Activated naive CD4-positive, alpha-beta T cell treated with anti-CD3 and anti-CD28 coated beads for 36 hours (primary cell): Measurements from ENCODE around the gene KDM4B. TPM values are rescaled to one million over a fixed set of nuclear protein-coding genes. Genes with fewer than 3 reads are reported as not detected.

ENCODE experiments used
- CTCF ChIA-PET: fragments of 350-600 bp; sonication (Branson Sonifier 250); formaldehyde crosslinking; loops from one replicate; lab custom pipeline; 2021; ENCODE audit warnings: antibody characterized with exemption; lab: Charles Lee
- DNase-seq: peaks from one replicate; pipeline ENCODE4 v3.0.0-alpha.2; 2020
- H3K27ac Mint-ChIP-seq: one replicate; pipeline ENCODE4 v1.8.0; 2021; ENCODE audit warnings: mild to moderate bottlenecking, mixed read lengths
- H3K27me3 Mint-ChIP-seq: one replicate; pipeline ENCODE4 v1.8.0; 2021; ENCODE audit warnings: low read depth, mixed read lengths
- H3K36me3 Mint-ChIP-seq: one replicate; pipeline ENCODE4 v1.8.0; 2021; ENCODE audit warnings: low read depth, mixed read lengths
- H3K4me1 Mint-ChIP-seq: one replicate; pipeline ENCODE4 v1.8.0; 2021; ENCODE audit warnings: low read depth, mixed read lengths
- H3K4me3 Mint-ChIP-seq: one replicate; pipeline ENCODE4 v1.8.0; 2021; ENCODE audit warnings: mild to moderate bottlenecking, moderate library complexity, mixed read lengths
- H3K9me3 Mint-ChIP-seq: one replicate; pipeline ENCODE4 v1.8.0; 2021; ENCODE audit warnings: mixed read lengths
- intact Hi-C: fragments of 100-400 bp; cut with micrococcal nuclease; formaldehyde crosslinking; loops from one replicate; pipeline ENCODE4 v1.15.1; 2023
- total RNA-seq, 2 experiments: library from RNA; stranded (reverse); gene quantifications; one replicate each; pipeline ENCODE4 v1.2.3, GENCODE V29; 2021

KDM4B gene
- total RNA-seq, 2 experiments from 2014 or later: 10.5 to 12.7 TPM

DNA sequence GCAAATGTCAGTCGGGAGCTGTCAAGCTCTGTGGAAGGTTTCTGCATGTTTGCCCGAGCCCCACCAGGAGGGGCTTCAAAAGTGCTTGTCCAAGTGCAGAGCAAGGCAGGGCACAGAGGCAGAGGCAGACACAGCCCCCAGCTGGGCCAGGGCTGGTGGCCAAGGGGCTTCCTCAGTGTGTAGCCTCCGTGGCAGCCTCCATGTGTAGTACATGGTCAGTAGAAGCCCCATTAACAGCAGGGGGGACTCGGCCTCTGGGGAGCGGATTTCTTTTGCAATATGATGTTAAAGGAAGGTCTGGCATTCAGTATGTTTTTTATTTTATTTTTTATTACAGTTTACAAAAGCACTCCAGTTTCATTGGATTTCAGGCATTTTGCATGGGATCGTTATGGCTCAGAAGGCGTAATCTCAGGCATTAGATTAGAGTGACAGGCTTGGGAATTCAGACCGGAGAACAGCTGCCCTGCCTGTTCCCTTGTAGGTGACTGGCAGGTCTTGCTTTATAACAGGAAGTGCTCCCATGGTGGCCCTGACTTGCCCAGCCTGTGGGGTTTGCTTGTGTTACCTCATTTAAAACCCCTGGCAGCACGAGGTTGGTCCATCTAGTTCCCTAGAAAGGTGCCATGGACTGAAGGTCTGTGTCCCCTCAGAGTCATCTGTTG is 129.2 kb downstream of the KDM4B start:
- no peak overlapping the region for H3K4me3 Mint-ChIP-seq

DNA sequence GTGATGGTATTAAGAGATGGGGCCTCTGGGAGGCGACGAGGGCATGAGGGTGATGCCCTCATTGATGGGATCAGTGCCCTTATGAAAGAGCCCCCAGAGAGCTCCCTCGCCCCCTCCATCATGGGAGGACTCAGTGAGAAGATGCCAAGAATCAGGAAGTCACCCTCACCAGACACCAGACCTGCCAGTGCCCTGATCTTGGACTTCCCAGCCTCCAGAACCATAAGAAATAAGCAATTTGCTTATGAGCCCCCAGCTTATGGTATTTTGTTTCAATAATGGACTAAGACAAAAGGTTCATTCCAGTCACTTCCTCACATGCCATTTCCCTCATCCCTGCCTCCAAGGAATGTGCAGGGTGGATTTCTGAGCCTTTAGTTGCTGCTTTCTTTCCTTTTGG is 129.7 kb downstream of the KDM4B start:
- peaks cover 26% of the 10 kb centered on the region for H3K9me3 Mint-ChIP-seq
- H3K4me1 Mint-ChIP-seq: no peaks in the 10 kb centered on the region
- no peak overlapping the region for H3K4me3 Mint-ChIP-seq
- no peaks in the 10 kb centered on the region for H3K27me3 Mint-ChIP-seq
- no peak overlapping the region for H3K27ac Mint-ChIP-seq
- intact Hi-C loops: no loop called here
- DNase-seq: no peak
- CTCF ChIA-PET: no interaction called here
- peaks cover 39% of the 10 kb centered on the region for H3K36me3 Mint-ChIP-seq

More for the DNA sequence above, 129.2 kb downstream of the KDM4B start:
- CTCF ChIA-PET: no interaction called here
- no peak for DNase-seq
- H3K36me3 Mint-ChIP-seq: peaks cover 39% of the 10 kb centered on the region
- no peaks in the 10 kb centered on the region for H3K4me1 Mint-ChIP-seq
- peaks cover 26% of the 10 kb centered on the region for H3K9me3 Mint-ChIP-seq
- H3K27me3 Mint-ChIP-seq: no peaks in the 10 kb centered on the region
- intact Hi-C loops: no loop called here
- H3K27ac Mint-ChIP-seq: no peak overlapping the region

DNA sequence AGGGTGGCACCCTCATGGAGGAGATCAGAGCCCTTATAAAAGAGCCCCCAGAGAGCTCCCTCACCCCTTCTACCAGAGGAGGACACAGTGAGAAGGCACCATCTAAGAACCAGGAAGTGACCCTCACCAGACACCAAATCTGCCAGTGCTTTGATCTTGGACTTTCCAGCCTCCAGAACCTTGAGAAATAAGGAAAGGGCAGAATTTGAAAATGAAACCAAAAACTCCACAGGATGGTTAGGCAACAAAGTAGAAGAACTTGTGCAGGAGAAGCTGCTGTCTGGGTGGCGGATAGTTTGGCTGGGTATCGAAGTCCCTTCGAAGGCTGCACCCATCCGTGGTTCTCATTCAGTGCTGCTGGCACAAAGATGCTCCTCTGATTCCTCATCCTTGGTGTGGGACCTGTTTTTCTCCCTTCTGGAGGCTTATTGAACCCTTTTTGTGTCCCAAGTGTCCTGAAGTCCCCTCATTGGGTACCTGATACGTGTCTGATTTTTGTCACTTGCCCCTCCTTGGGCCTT is 130.8 kb downstream of the KDM4B start:
- intact Hi-C loops: no loop called here
- DNase-seq: no peak
- Mint-ChIP-seq H3K4me1 (no peaks in the 10 kb centered on the region), H3K27me3 (no peaks in the 10 kb centered on the region), H3K27ac (no peak overlapping the region), H3K36me3 (peaks cover 38% of the 10 kb centered on the region), H3K4me3 (no peak overlapping the region), H3K9me3 (peaks cover 26% of the 10 kb centered on the region)
- CTCF ChIA-PET: no interaction called here

- H3K4me3 Mint-ChIP-seq: no peak overlapping the region
- H3K27me3 Mint-ChIP-seq: no peaks in the 10 kb centered on the region
- H3K27ac Mint-ChIP-seq: no peak overlapping the region
- DNase-seq: no peak
- no peaks in the 10 kb centered on the region for H3K4me1 Mint-ChIP-seq
- H3K36me3 Mint-ChIP-seq: peaks cover 34% of the 10 kb centered on the region
- H3K9me3 Mint-ChIP-seq: peaks cover 24% of the 10 kb centered on the region
- intact Hi-C loops: no loop called here
- CTCF ChIA-PET: no interaction called here
Observed at GRCh38 chr19:5101871-5102270, 133.0 kb downstream of the KDM4B start.

- DNase-seq: no peak
- Mint-ChIP-seq H3K27ac (no peak overlapping the region), H3K36me3 (peaks cover 28% of the 10 kb centered on the region), H3K4me1 (no peaks in the 10 kb centered on the region), H3K27me3 (no peaks in the 10 kb centered on the region), H3K9me3 (peaks cover 24% of the 10 kb centered on the region), H3K4me3 (no peak overlapping the region)
- CTCF ChIA-PET: no interaction called here
- intact Hi-C loops: no loop called here
Observed at GRCh38 chr19:5102520-5102919, 133.6 kb downstream of the KDM4B start.

DNA sequence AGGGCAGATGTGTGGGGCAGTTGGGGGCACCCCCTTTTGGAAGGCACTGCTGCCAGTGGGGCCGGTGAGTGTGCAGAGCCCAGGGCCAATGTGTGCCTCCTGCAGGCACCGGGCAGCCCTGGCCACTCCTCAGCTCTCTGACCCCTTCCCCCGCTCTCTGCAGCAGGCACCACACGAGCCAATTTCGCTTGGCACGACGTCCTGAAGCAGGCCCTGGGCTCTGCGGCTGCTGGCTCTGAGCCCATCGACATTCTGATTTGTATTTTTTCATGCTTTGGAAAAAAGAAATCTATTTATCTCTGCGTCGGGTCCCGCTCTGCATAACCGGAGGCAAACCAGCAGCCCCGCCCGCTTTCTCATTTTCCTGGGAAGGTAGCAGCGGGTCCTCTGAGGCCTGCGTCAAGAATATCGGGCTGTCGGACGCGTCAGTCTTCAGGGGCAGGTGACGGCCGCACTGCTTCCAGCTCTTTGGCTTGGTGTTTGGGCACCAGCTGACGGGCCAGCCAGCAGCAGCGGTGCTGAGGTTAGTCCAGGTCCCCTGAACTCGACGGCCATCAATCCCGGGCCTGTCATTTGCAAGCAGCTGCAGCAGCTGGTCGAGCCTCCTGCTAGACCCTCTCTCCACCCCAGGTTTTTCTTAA is 134.3 kb downstream of the KDM4B start:
- peaks cover 22% of the 10 kb centered on the region for H3K9me3 Mint-ChIP-seq
- no peaks in the 10 kb centered on the region for H3K4me1 Mint-ChIP-seq
- H3K4me3 Mint-ChIP-seq: no peak overlapping the region
- intact Hi-C loops: no loop called here
- H3K27ac Mint-ChIP-seq: no peak overlapping the region
- no peak for DNase-seq
- peaks cover 23% of the 10 kb centered on the region for H3K36me3 Mint-ChIP-seq
- CTCF ChIA-PET: no interaction called here
- H3K27me3 Mint-ChIP-seq: no peaks in the 10 kb centered on the region

DNA sequence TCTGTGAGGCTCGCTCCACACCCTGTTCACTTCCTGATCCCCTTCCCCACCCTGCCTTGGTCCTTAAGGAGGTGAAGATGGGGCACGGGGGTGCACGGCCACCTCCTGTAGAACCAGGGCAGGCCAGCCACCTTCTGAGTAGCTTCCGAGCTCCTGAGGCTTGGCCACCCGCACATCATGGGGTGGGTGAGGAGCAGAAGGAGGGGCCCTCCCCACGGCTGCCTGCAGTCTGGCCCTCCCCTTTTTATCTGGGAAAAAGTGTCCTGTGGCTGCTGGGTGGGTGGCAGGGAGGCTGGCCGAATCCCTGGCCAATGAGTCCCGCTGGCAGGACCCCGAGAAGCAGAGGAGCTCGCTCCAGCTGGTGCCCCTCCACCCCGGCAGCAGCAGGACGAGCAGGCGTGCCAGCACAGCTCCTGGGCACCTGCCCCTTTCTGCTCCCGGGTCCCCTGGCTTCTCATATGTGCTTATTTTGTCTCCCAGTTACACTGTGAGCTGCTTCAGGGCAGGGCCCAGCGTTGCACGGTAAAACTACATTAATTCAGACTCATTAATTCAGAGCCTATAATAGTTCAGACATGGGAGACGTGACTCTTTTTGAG is 135.0 kb downstream of the KDM4B start:
- Mint-ChIP-seq H3K36me3 (peaks cover 18% of the 10 kb centered on the region), H3K9me3 (peaks cover 18% of the 10 kb centered on the region), H3K27me3 (no peaks in the 10 kb centered on the region), H3K4me1 (no peaks in the 10 kb centered on the region), H3K4me3 (no peak overlapping the region), H3K27ac (no peak overlapping the region)
- no peak for DNase-seq
- CTCF ChIA-PET: no interaction called here
- intact Hi-C loops: no loop called here

DNA sequence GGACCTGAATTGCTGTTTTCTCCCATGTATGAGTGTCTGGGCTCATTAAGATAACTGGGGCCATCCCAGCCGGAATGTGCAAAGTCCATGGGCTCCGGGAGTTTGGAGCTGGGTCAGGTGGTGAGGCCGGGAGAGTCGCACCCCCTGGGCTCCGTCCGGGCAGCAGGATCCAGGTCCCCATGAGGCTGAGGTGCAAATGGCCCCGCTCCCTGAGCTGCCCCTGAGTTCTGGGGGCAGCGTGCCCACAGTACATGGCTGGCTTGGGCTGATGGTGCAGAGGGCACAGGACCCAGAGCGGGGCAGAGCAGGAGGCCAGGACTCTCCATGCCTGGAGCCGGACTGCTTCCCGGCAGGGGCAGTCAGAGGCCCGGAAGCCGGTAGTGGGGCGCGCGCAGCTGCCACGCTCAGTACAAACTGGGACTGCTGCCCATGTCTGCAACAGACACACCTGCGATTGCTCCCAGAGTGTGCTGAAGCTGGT is 136.0 kb downstream of the KDM4B start:
- no peaks in the 10 kb centered on the region for H3K27me3 Mint-ChIP-seq
- CTCF ChIA-PET: no interaction called here
- DNase-seq: no peak
- peaks cover 9% of the 10 kb centered on the region for H3K36me3 Mint-ChIP-seq
- intact Hi-C loops: no loop called here
- no peaks in the 10 kb centered on the region for H3K4me1 Mint-ChIP-seq
- H3K9me3 Mint-ChIP-seq: peaks cover 8% of the 10 kb centered on the region
- H3K4me3 Mint-ChIP-seq: no peak overlapping the region
- no peak overlapping the region for H3K27ac Mint-ChIP-seq

DNA sequence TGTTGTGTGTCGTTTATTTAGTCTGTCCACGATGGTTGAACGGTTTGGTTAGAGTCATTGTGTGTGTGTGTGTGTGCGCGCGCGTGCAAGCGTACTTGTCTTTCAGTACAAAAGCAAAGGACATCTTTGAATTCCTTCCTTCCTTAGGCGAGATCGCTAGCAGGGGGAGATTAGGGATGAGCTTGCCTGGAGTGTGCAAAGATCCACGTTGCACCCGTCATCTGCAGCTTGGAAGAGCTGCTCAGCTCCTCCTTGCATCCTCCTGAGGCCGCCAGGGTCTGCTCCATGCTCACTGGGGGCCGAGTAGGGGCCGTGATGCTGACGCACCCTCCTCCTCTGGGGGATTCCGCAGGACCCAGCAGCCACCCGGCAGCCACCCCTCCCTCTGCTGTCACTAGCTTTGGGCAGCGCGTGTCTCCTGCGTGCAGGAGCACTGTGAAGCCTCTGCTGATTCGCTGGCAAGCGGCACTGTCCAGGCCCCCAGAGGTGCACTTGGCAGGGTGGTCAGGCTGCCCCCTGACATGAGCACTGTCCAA is 137.3 kb downstream of the KDM4B start:
- Mint-ChIP-seq H3K27me3 (no peaks in the 10 kb centered on the region), H3K4me1 (no peaks in the 10 kb centered on the region), H3K36me3 (no peaks in the 10 kb centered on the region), H3K27ac (no peak overlapping the region), H3K4me3 (no peak overlapping the region), H3K9me3 (no peaks in the 10 kb centered on the region)
- no peak for DNase-seq
- intact Hi-C loops: no loop called here
- CTCF ChIA-PET: no interaction called here

GRCh38 chr19:5106971-5107370 is 138.1 kb downstream of the KDM4B start:
- Mint-ChIP-seq H3K27ac (no peak overlapping the region), H3K27me3 (no peaks in the 10 kb centered on the region), H3K9me3 (no peaks in the 10 kb centered on the region), H3K4me3 (no peak overlapping the region), H3K36me3 (peaks cover 5% of the 10 kb centered on the region), H3K4me1 (no peaks in the 10 kb centered on the region)
- CTCF ChIA-PET: no interaction called here
- no peak for DNase-seq
- intact Hi-C loops: no loop called here

GRCh38 chr19:5107432-5108122 is 138.7 kb downstream of the KDM4B start:
- Mint-ChIP-seq H3K4me3 (no peak overlapping the region), H3K27ac (no peak overlapping the region), H3K4me1 (no peaks in the 10 kb centered on the region), H3K36me3 (peaks cover 8% of the 10 kb centered on the region), H3K27me3 (no peaks in the 10 kb centered on the region), H3K9me3 (no peaks in the 10 kb centered on the region)
- intact Hi-C loops: no loop called here
- DNase-seq: no peak
- CTCF ChIA-PET: no interaction called here

- CTCF ChIA-PET: no interaction called here
- H3K9me3 Mint-ChIP-seq: no peaks in the 10 kb centered on the region
- H3K36me3 Mint-ChIP-seq: peaks cover 9% of the 10 kb centered on the region
- H3K27me3 Mint-ChIP-seq: no peaks in the 10 kb centered on the region
- intact Hi-C loops: no loop called here
- no peaks in the 10 kb centered on the region for H3K4me1 Mint-ChIP-seq
- DNase-seq: no peak
- no peak overlapping the region for H3K4me3 Mint-ChIP-seq
- no peak overlapping the region for H3K27ac Mint-ChIP-seq
Observed at GRCh38 chr19:5108123-5108596, 139.2 kb downstream of the KDM4B start.
